Ovary (tissue), 3 donors: ENCODE results near the gene INMT.

ENCODE experiments used
- CTCF ChIP-seq, 3 donors: fragments of 450-650 bp in 2 of 3; fragments of 200-600 bp in 1 of 3; IDR thresholded peaks; one replicate each; pipeline versions ENCODE4 v1.5.1 to v1.8.0; 2016 to 2022; ENCODE audit warnings: antibody characterized with exemption in 3 of 3, mild to moderate bottlenecking in 1 of 3
- EP300 ChIP-seq: sonication (generic); formaldehyde crosslinking; IDR thresholded peaks from one replicate; pipeline ENCODE4 v1.6.1; 2017; ENCODE audit warnings: antibody characterized with exemption
- POLR2A ChIP-seq: fragments of 450-650 bp; IDR thresholded peaks from one replicate; pipeline ENCODE4 v1.6.1; 2017; ENCODE audit warnings: antibody characterized with exemption, mild to moderate bottlenecking, moderate library complexity
- donor health status: DM: no; HTN: no; CAD: no.

- TF ChIP-seq POLR2A (no peak), CTCF (IDR thresholded peaks at IDR 0.05) (no peak), EP300 (no peak)
These were observed 18.2 kb upstream of the INMT start for GRCh38 chr7:30733691-30734090.
